HepG2 (cell line): ENCODE data around the gene TSPAN18. TPM values are rescaled to one million over a fixed set of nuclear protein-coding genes. Genes with fewer than 3 reads are reported as not detected.

Source experiments
- ATAC-seq: fragments of 200-7000 bp; cut with Tn5 transposase; 3 replicates; pipeline ENCODE4 v1.9.1; 2020; ENCODE audit warnings: mild to moderate bottlenecking, moderate library complexity
- BruUV-seq: library from RNA; stranded (reverse); fragments of 400-500 nt; replicated peaks from 2 replicates; lab custom pipeline; 2021; lab: Mats Ljungman, UMichigan
- CTCF ChIA-PET: fragments of 300-600 bp; formaldehyde crosslinking; extraction: SDS; loops from one replicate; lab custom pipeline; 2021; ENCODE audit warnings: low total read pairs, inconsistent platforms, low intra/inter-chr PET ratio; lab: Yijun Ruan, JAX
- POLR2A ChIA-PET: fragments of 350-600 bp; sonication (Branson Sonifier 250); formaldehyde crosslinking; loops from one replicate; lab custom pipeline; 2020; ENCODE audit warnings: antibody characterized with exemption, inconsistent platforms; lab: Yijun Ruan, JAX
- DNase-seq: peaks from one replicate; pipeline ENCODE4 v3.0.0-alpha.2; 2015; ENCODE audit warnings: low spot score
- FAIRE-seq: peaks from 3 replicates; lab custom pipeline; 2011; peaks lifted over from hg19 to GRCh38; lab: Jason Lieb, UNC
- H2AFZ ChIP-seq: one replicate; pipeline ENCODE4 v1.6.1; 2011; ENCODE audit warnings: low read length, inconsistent platforms
- H3K27ac ChIP-seq: fragments of 300-600 bp; 3 replicates; pipeline ENCODE4 v1.8.0; 2011; ENCODE audit warnings: mixed run types, mild to moderate bottlenecking, mixed read lengths, low read length, inconsistent platforms; ENCODE audit not compliant: insufficient read depth; ENCODE audit errors: extremely low read length
- H3K27me3 ChIP-seq, 2 experiments: fragments of 200-600 bp in 1 of 2; 2 replicates in 1 of 2; 3 replicates in 1 of 2; pipeline versions ENCODE4 v1.6.0 to v1.8.0; 2011; ENCODE audit warnings: low read length in 2 of 2, mild to moderate bottlenecking in 2 of 2, moderate library complexity in 2 of 2, inconsistent platforms in 1 of 2; ENCODE audit not compliant: insufficient read depth in 2 of 2, control insufficient read depth in 1 of 2
- H3K36me3 ChIP-seq, 2 experiments: fragments of 200-600 bp in 1 of 2; replicated peaks in 1 of 2; 2 replicates in 1 of 2; 3 replicates in 1 of 2; pipeline versions ENCODE4 v1.5.1 to v1.8.0; 2011; ENCODE audit warnings: low read length in 2 of 2, inconsistent platforms in 1 of 2; ENCODE audit not compliant: insufficient read depth in 2 of 2, control insufficient read depth in 1 of 2
- H3K4me1 ChIP-seq: 2 replicates; pipeline ENCODE4 v1.5.1; 2012; ENCODE audit warnings: low read length, inconsistent platforms; ENCODE audit not compliant: insufficient read depth
- H3K4me2 ChIP-seq: 2 replicates; pipeline ENCODE4 v1.6.0; 2011; ENCODE audit warnings: low read depth, low read length, inconsistent platforms
- H3K4me3 ChIP-seq, 3 experiments: fragments of 200-600 bp in 1 of 3; sonication (generic), shearing (Covaris generic) in 1 of 3; replicated peaks in 1 of 3; 2 replicates each; pipeline ENCODE4 v1.5.1; 2011 to 2016; ENCODE audit warnings: low read length in 3 of 3, inconsistent platforms in 2 of 3, low read depth in 2 of 3, mild to moderate bottlenecking in 2 of 3, control low read depth in 1 of 3, mixed read lengths in 1 of 3; ENCODE audit not compliant: insufficient read depth in 1 of 3
- H3K79me2 ChIP-seq: one replicate; pipeline ENCODE4 v1.6.1; 2011; ENCODE audit warnings: low read length, inconsistent platforms; ENCODE audit not compliant: insufficient read depth
- H3K9ac ChIP-seq: 2 replicates; pipeline ENCODE4 v1.6.0; 2011; ENCODE audit warnings: mild to moderate bottlenecking, low read depth, low read length, inconsistent platforms; ENCODE audit not compliant: insufficient read depth
- H3K9me3 ChIP-seq: 2 replicates; pipeline ENCODE4 v1.5.1; 2012; ENCODE audit warnings: mild to moderate bottlenecking, low read length
- H4K20me1 ChIP-seq: 2 replicates; pipeline ENCODE4 v1.6.0; 2011; ENCODE audit warnings: inconsistent platforms, mild to moderate bottlenecking, low read length, moderate library complexity; ENCODE audit not compliant: insufficient read depth
- ATF7-NPFF ChIP-seq: sonication (generic); formaldehyde crosslinking; IDR thresholded peaks from 2 replicates; pipeline ENCODE4 v1.8.1; 2023; ENCODE audit warnings: mild to moderate bottlenecking, low read depth, missing genetic modification reagents, moderate library complexity
- EP300 ChIP-seq, 3 experiments: sonication (generic) in 1 of 3; formaldehyde crosslinking in 1 of 3; IDR thresholded peaks; 2 replicates each; pipeline versions ENCODE4 v1.5.1 to v1.6.1; 2011 to 2020; ENCODE audit warnings: low read depth in 2 of 3, low read length in 2 of 3, borderline replicate concordance in 1 of 3, improper control_type of control experiment in 1 of 3, mild to moderate bottlenecking in 1 of 3, missing genetic modification reagents in 1 of 3, moderate library complexity in 1 of 3
- KLF11 ChIP-seq: IDR thresholded peaks from 2 replicates; pipeline ENCODE4 v1.6.1; 2016; ENCODE audit warnings: missing compliant biosample characterization
- KLF13 ChIP-seq: sonication (generic); formaldehyde crosslinking; IDR thresholded peaks from 2 replicates; pipeline ENCODE4 v1.4.0; 2020; ENCODE audit warnings: mild to moderate bottlenecking, missing genetic modification reagents
- XRCC5 ChIP-seq: fragments of 200-400 bp; formaldehyde crosslinking; optimal IDR thresholded peaks from 2 replicates; pipeline ENCODE3; 2017; ENCODE audit warnings: mild to moderate bottlenecking, low read length
- ZNF138 ChIP-seq: sonication (generic); formaldehyde crosslinking; IDR thresholded peaks from 2 replicates; pipeline ENCODE4 v1.5.0; 2020; ENCODE audit warnings: mild to moderate bottlenecking, low read depth, missing genetic modification reagents
- ZNF34 ChIP-seq: sonication (generic); formaldehyde crosslinking; IDR thresholded peaks from 2 replicates; pipeline ENCODE4 v1.4.0; 2020; ENCODE audit warnings: mild to moderate bottlenecking, missing genetic modification reagents, borderline replicate concordance
- ZNF761 ChIP-seq: sonication (generic); formaldehyde crosslinking; conservative IDR thresholded peaks from 2 replicates; pipeline ENCODE4 v1.4.0; 2020; ENCODE audit warnings: mild to moderate bottlenecking, missing genetic modification reagents
- ZSCAN20 ChIP-seq: sonication (generic); formaldehyde crosslinking; IDR thresholded peaks from 2 replicates; pipeline ENCODE4 v1.4.0; 2020; ENCODE audit warnings: missing genetic modification reagents, mild to moderate bottlenecking, borderline replicate concordance
- ZSCAN22 ChIP-seq: sonication (generic); formaldehyde crosslinking; IDR thresholded peaks from 2 replicates; pipeline ENCODE4 v1.4.0; 2020; ENCODE audit warnings: mild to moderate bottlenecking, missing genetic modification reagents
- WGBS: methylation state at CpG from one replicate; pipeline ENCODE4 v1.1.6; 2017; ENCODE audit warnings: low lambda C conversion rate; 5-methylcytosine and 5-hydroxymethylcytosine counted together
- in situ Hi-C: cut with HindIII; loops from 2 replicates; pipeline ENCODE4 v1.10.0; 2017; ENCODE audit warnings: low pct_unique_long_range_greater_than_20kb; ENCODE audit not compliant: extremely low pct_ligation_motif_present
- intact Hi-C: fragments of 100-400 bp; cut with micrococcal nuclease; formaldehyde crosslinking; loops from one replicate; pipeline ENCODE4 v1.10.0; 2022; ENCODE audit not compliant: unreplicated experiment
- polyA plus RNA-seq, 8 experiments: library from polyadenylated mRNA; depleted of rRNA in 3 of 8; stranded (reverse) in 7 of 8; unstranded in 1 of 8; fragments of >200 nt; fragmentation: Illumina TruSeq in 4 of 8; extraction: Trizol in 4 of 8; gene quantifications; 2 replicates each; pipeline versions ENCODE4 v1.2.1 to v1.2.3, GENCODE V29; 2011 to 2016; ENCODE audit warnings: low read depth in 4 of 8, missing spikeins in 1 of 8, mixed read lengths in 1 of 8; ENCODE audit not compliant: insufficient read depth in 1 of 8
- total RNA-seq, 5 experiments: library from RNA; depleted of rRNA; stranded (reverse); fragments of >200 nt; fragmentation: Illumina TruSeq; extraction: Trizol; gene quantifications; 2 replicates each; pipeline ENCODE4 v1.2.3, GENCODE V29; 2016; ENCODE audit warnings: low read depth in 1 of 5

TSPAN18 gene
- total and polyA plus RNA-seq, 2 of the 13 experiments (the other 11 are each of a cell fraction or from before 2014, with no cell fraction given) = not detected

- Histone ChIP-seq H3K9me3 (no peaks in the 10 kb centered on the region), H3K36me3 (no peaks in the 10 kb centered on the region), H4K20me1 (no peaks in the 10 kb centered on the region), H3K4me1 (no peaks in the 10 kb centered on the region), H3K4me2 (no peak overlapping the region), H3K4me3 (no peak overlapping the region), H3K79me2 (no peaks in the 10 kb centered on the region), H3K27ac (no peak overlapping the region), H2AFZ (no peak overlapping the region), H3K9ac (no peak overlapping the region), H3K27me3 (no peaks in the 10 kb centered on the region; a peak in 1 of 5 replicates)
- POLR2A ChIA-PET = no interaction called here
- WGBS = 7% methylated on average over 2 of the region's 4 CpGs
- no peak for ATAC-seq
- intact Hi-C loops = no loop called here
- TF ChIP-seq ZNF34 (CRISPR knock-in tag) (no peak), EP300 (IDR thresholded peaks at IDR 0.05; ENCODE audit: low read depth in 2 of 2, low read length in 2 of 2) (no peak), EP300 (CRISPR knock-in tag; IDR thresholded peaks at IDR 0.05; ENCODE audit: borderline replicate concordance) (no peak), KLF11 (CRISPR knock-in tag) (no peak), ZNF761 (CRISPR knock-in tag) (no peak), ZNF138 (CRISPR knock-in tag) (no peak), ZSCAN22 (CRISPR knock-in tag) (no peak), XRCC5 (no peak), ZSCAN20 (CRISPR knock-in tag) (no peak)
- in situ Hi-C loops = no loop called here
- DNase-seq = no peak
- BruUV-seq = no TSS peak
- CTCF ChIA-PET = no interaction called here
- no peak for FAIRE-seq
Measured at GRCh38 chr11:44817207-44817949, 90.6 kb downstream of the TSPAN18 start.

- WGBS = 0% methylated on average over 1 of the region's 4 CpGs
- Histone ChIP-seq H3K36me3 (no peaks in the 10 kb centered on the region), H2AFZ (no peak overlapping the region), H3K27me3 (no peaks in the 10 kb centered on the region; a peak in 1 of 5 replicates), H3K4me1 (no peaks in the 10 kb centered on the region), H3K9me3 (no peaks in the 10 kb centered on the region), H3K4me2 (no peak overlapping the region), H3K27ac (no peak overlapping the region), H3K4me3 (no peak overlapping the region), H4K20me1 (no peaks in the 10 kb centered on the region), H3K79me2 (no peaks in the 10 kb centered on the region), H3K9ac (no peak overlapping the region)
- intact Hi-C loops (no loop called here), in situ Hi-C loops (no loop called here)
- TF ChIP-seq ATF7-NPFF (CRISPR knock-in tag) (no peak), KLF13 (no peak)
- DNase-seq (no peak), FAIRE-seq (no peak), ATAC-seq (no peak)
- ChIA-PET POLR2A (no interaction called here), CTCF (no interaction called here)
- no TSS peak for BruUV-seq
Measured at GRCh38 chr11:44818110-44818509, 91.3 kb downstream of the TSPAN18 start.
